NCI-H526 treated with DMSO at 0.1 percent for 48 hours (cell line): Measurements from ENCODE around the gene CD81.

Source experiments
- DNase-seq: peaks from one replicate; lab custom pipeline; 2025; lab: John Stamatoyannopoulos, UW

The CD81 gene

DNA sequence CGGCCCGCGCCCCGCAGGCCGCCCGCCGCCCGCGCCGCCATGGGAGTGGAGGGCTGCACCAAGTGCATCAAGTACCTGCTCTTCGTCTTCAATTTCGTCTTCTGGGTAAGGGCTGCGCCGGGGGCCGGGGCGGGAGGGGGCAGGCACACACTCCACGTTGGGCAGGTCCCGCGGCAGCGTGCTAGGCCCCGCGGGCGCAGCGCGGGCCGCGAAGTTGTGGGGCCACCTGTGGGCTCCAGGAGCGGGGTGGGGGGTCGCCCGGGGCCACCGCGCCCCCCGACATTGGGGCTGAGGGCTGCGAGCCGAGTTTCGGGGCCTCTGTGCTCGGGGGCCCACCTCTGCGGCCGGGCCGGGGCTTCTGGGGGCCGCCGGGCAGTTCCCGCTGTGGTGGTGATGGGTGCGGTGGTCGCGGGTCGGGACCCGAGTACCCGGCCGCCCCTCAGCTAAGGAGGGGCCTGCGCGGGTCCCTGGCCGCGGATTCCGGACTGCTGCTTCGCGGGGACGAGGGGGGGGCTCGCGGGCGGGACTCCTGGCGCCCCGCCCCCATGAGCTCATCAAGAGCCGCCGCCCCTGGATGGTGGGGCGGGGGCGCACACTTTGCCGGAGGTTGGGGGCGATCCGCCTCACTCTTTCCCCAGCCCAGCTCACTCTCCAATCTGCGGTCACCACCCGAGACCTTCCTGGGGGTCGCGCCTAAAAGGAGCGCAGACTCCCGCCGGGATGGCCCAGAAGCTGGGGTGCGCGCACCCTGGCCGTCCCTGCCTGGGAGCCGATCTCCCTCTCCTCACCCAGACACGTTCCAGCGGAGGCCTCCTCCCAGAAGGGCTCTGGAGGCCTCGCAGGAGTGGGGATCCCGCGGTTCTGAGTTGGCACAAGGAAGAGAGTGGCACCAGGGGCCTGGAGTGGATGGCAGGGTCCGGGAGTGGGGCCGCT, 667 bp downstream of the CD81 start:
- DNase-seq, result no peak

DNA sequence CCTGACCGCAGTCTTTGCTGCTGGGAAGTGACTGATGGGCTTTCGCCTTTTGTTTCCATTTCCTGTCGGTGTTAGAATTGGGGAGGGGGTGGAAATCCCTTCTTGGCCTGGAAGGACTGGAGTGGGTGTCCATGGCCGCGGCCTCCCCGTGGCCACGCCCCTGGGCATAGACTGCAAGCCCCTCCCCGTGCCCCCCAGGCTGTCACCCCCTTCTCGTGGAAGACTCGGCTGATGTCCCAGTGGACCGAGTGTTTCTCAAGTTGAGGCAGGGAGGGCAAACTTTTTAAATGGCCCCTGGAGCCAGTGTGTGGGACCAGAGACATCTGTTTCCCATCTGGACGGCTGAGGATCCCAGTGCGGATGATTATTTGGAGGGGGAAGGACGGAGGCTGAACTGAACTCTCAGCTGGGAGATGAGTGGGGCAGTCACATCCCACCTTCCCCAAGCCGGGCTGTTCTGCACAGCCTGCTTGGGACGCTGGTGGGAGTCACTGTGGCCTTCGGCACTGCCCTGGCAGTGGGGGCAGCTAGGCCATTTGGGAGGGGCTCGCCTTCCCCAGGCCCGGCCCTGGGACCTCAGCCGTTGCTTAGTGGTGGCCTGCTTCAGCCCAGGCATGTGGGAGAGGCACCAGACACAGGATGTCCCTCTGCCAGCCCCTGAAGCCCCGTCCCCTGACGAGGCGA, 1.6 kb downstream of the CD81 start:
- DNase-seq, result no peak

DNA sequence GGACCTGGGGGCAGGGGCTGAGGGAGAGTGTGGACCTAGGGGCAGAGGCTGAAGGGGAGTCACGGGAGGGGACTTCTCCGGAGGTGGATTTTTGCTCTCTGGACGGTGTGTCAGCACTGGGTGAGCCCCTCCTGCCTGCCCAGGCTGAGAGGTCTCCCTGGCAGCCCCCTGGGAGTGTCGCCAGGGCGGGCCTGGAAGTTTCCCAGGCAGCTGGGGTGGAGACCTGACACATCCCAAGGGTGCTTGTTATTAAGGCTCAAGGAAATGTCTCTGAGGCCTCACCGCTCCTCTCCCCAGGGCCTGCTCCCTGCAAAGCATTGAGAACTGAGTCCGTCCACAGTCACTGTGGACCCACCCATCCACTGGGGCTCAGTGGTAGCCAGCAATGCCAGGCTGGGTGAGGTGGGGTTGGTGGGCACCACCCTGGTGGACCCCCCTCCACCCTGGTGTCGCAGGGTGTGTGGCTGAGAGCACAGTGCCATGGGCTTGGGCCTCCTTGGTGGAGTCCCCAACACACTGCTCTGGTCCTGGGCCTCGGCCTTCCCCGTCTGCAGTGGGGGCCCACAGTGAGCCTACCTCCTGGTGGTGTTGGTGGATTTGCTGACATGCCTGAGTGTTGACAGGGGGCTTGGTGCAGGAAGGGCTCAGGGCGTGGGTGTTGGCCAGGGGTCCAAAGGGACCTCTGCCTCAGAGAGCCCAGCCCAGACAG, 2.5 kb downstream of the CD81 start:
- DNase-seq, result no peak

DNA sequence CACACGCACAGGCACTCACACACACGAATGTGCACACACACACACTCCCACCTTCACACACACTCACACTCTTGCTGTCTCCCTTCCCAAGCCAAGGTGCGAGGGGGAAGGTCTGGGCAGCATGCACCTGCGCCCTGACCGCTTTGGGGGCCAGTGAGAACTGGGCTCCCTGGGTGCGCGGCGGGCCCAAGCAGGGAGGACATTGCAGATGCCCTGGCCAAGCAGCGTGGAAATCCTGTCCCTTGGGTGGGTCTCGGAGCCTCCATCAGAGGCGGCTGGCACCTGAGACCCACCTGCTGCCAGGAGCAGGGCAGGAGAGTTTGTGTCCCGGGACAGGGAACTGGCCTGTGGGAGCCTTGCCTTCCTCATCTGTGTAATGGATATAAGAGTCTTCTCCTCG, 3.3 kb downstream of the CD81 start:
- no peak for DNase-seq

DNA sequence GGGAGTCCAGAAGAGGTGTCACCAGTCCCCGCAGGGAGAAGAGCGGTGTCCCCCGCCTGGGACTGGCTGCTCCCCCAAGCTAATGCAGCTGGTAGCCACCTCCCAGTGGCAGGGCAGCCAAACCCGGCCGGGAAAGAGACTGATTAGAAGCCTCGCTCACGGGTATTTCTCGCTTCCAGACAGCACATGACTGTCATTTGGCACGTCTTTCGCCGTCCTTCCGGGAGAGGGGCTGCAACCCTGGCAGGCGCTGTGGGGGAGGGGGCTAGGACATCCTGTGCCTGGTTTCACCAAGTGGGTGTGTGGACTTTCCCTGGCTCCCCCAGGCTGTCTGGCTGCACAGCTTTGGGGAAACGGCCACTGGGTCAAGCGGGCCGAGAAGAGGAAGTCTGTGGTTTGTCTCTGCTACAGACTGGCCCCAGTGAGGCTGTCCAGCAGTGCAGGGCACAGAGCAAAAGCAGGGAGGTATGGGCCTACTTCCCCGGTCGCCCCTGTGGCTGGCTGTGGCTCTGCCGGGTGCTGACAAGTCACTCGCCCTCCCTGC, 3.8 kb downstream of the CD81 start:
- no peak for DNase-seq

DNA sequence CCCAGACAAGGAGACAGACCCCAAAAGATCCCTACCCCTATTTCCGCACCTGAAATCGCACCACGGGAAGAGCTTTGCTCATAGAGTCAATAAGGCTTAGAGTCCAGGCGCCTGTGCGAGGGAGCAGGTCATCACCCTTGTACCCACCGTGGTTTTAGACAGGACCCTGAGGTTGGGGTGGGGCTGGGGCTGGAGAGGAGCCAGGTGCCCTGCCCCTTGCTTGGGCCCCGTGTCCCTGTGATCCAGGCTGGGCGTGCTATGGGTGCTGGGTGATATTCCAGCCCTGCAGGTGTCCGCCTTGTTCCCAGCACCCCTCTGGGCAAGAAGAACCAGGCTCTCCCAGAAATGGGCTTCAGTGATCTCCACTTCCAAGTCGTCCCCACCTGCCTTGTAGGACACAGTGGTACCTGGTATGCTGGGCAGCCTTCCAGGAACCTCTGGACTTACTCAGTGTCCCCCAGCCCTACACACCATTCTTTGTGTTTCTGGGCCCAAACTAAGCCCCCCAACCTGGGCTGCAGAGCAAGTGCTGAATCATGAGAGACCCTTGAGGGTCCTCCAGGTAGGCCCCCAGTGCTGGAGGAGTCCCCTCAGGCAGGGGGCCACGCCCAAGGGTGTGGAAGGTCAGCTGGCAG, 4.5 kb downstream of the CD81 start:
- DNase-seq, result no peak

DNA sequence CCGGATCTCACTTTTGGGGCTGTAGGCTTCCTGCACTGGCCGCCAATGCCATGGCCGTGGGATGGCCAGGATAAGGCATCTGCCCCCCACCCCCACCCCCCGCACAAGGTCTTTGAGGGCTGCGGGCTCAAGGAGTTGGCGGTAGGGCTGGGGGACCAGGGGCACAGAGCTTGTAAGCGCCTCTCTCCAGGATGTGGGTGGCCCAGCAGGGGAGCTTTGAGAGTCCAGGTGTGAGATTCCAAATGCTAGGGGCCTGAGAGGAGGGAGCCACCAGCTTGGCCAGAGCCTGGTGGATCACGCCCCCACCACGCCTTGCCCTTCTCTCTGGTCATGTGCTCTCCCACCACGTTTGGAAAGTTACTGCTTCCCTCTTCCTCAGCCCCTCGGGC, 5.0 kb downstream of the CD81 start:
- no peak for DNase-seq

DNA sequence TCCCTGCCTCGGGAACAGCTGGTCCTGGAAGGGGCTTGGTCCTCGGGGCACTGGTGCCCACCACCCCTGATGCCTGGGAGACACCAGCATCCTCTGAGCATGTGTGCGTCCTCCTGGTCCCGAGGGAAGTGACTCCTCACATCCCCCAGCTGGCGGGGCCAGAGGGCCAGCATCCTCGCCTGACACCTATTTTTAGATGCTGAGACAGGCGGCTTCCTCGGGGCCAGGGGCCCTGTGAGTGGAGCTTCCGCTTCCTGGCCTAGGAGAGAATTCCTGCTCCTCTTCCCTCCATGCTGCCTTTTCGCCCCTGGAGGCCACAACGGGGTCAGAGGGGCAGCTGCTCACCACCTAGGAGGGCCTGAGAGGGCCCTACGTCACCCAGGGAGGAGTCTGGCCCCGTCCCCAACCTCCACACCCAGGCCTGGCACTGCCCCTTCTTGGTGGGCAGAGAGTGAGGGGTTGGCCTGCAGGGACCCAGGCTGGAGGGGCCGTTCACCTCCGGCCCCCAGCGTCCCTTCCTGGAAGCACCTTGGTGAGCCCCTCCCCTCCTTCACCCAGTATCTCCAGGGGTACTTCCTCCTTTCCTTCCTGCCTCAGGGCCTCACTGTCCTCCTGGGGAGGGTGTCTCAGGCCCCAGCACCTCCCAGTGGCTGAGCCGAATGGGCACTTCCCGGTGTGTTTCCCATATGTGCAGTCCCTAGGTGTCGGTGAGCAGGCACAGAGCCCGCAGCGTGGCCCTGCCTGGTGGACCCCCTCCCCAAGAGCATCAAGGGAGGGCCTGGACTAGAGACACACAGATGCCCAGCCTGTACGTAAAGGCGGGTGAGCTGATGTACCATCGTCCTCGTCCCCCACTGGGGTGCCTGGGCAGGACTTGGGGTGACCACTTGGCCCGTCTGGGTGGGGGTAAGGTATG, 6.1 kb downstream of the CD81 start:
- DNase-seq, result no peak

DNA sequence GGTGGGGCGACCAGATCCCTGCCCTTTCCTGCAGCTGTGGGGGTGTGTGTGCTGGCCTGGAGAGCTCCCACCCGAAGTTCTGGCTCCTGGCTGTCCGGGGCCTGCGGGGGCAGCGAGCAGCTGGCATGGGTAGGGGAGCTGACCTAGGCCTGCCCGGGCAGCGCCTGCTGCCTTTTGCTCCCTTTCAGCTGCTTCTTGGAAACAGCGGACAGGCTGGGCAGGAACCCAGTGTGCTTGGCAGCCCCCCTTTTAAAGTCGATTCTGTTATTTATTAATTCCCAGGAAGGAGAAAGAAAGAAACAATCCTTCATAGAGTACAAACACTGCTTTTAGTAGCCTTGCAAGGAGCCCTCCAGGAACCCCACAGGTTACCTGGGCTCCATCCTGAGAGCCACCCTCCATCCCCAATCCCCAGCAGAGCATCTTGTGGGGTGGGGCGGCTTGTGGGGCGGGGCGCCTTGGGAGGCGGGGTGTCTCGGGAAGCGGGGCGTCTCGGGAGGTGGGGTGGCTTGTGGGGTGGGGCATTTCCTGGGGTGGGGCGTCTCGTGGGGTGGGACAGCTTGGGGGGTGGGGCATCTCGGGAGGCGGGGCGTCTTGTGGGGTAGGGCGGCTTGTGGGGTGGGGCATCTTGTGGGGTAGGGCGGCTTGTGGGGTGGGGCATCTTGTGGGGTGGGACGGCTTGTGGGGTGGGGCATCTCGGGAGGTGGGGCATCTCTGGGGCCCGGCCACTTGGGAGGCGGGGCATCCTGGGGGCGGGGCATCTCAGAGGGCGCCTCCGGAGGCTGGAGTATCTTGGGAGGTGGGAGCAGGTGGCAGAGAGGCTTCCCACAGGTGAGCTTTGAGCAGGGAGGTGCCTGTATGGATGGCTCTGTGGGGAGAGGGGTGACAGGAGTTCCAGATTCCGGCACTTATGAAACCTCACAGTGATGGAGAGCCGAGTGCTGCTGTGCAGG, 7.0 kb downstream of the CD81 start:
- DNase-seq, result peak; percentile 80

DNA sequence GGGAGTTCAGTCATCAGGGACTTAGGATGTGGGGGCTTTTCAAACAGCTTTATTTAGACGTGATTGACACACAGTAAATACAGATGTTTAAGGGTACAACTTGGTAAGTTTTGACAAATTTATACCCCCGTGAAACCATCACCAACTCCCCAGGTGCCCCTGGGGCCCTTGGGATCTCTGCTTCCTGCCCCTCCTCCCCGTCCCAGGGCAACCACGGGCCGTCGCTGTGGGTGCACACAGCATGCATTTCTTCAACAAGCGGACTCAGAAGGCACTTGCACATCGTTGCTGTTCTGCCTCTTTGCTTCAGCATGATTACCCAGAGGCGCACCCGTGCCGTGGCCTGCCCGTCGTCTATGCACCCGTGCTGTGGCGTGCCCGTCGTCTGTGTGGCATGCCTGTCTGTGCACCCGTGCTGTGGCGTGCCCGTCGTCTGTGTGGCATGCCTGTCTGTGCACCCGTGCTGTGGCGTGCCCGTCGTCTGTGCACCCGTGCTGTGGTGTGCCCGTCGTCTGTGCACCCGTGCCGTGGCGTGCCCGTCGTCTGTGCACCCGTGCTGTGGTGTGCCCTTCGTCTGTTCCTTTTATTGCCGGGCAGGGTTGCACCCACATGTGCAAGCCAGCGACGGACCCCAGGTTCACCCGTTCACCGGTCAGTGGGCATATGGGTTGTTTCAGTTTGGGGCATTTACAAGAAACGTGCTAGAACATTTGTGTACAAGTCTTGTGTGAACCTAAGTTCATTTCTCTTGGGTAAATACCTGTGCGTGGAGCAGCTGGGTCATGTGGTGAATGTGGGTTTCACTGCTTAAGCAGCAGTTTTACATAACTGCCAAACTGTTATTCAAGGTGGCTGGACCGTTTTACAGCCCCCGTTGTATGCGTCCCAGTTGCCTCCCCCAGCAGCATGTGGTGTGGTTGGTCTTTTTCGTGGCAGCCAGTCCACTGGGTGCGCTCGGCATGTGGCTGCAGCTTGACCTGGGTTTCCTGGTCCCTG, 8.3 kb downstream of the CD81 start:
- peak; percentile 97 for DNase-seq

DNA sequence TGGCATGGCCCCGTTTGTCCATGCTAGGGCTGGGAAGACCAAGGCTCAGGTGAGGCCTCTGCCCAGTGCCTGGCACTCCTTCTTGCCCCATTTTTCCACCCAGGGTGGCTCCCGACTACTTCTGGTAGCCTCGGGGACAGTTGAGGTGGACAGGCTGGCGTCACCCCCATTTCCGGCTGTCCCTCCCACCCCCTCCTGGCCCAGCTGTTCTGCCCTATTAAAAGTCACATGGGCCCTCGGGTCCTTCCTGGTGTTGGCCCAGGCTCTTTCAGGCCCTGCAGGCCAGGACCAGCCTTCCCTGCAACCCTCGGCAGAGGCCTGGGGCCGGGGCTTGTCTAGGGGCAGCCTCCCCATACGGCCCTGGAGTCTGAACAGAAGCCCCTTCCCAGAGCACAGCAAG, 9.5 kb downstream of the CD81 start:
- DNase-seq, result no peak

DNA sequence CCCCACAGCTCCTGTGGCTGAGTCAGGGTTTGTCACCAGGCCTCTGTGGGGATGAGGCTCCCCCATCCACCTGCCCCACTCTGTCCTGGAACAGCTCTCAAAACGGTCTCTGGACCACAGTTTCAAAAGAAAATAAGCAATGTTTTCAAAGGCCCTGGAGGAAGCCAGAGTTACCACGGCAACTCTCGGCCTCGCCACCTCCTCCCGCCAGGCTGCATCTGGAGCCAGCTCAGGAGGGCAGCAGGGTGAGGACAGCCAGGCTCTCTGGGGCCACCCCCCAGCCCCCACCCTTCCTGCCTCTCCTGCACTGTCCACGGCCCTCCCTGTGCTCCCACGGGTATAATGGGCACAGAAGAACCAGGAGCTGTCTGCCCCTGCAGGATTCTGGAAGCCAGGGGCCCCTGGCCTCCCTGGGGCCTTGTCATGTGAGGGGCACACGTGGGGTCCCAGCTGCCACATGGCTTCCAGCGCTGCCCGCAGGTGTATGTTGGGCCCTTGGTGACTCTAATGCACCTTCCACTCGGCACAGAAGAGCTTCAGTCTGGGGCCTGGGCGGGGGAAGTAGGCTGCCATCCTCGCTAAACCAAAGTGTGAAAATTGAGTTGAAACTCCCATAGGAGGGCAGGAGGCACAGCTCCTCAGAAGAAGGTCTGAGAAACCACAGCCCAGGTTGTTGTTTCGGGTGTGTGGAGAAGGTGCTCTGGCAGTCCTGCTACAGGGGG, 10.3 kb downstream of the CD81 start:
- DNase-seq, result peak; percentile 36

DNA sequence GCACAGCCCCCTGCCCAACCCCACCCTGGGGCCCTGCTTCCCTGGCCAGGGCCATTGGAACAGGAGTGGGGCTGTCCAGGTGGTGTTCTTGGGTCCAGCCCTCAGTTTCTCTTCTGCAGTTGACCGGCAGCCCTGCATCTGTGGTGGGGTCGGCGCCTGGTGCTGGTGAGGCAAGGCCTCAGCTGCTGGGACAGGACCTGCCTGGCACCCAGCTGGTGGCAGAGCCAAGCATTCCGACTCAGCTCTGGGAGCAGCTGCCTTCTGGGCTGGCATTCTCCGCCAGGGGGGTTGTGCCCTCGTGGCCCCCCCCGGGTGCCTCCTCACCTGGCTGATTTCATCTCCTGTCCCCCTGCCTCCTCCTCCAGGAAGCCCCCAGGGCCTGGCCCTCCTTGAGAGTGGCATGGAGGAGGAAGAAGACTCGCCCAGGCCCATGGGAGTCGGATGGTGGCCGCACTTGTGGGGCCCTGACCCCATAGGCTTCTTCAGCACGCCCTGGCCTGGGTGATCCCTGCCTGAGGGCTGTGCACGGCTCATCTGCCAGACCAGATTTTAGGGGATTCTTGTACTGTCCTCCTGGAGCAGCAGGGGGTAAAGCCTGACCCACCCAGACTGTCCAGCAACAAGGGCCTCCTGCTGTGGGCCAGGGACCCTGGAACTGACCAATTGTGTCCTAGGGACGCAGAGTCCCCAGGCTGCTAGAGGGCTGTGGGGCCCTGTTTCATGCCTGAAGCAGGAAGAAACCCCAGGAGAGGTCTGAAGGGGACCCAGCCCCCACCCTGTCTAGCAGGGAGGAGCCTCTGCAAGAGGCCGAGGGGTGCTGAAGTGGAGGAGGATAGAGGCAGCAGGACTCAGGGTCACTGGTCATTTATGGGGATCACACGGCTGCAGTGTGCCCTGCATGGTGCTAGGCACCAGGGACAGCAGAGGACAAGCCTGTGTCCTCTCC, 11.6 kb downstream of the CD81 start:
- no peak for DNase-seq

DNA sequence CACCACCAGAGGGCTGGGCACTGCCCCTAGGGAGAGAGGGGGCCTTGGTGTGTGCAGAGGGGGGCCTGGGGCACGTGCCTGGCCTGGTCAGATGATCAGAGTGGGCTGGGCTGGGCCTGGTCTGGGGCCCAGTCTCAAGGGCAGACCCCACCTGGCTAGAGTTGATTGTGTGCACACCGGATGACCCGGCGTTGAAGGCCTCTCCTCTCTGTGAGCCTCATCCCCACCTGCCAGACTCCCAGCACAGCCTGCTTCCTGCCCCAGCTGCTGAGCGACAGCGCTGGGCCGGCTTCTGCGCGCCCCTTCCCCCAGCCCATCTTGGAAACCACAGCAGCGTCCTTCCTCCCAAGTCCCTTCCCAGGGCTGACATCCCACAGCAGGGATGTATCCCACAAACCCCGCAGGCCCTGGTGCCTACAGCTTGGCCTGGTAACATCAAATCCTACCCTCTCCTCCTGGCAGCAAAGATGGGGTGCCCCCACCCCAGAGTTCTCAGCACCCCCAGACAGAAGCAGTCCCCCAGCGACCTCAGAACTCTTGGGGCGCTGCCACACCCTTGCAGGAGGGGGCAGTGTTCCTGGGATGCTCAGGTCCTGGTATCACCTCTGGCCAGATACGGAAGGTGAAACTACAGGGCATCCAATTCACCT, 12.4 kb downstream of the CD81 start:
- DNase-seq, result no peak

DNA sequence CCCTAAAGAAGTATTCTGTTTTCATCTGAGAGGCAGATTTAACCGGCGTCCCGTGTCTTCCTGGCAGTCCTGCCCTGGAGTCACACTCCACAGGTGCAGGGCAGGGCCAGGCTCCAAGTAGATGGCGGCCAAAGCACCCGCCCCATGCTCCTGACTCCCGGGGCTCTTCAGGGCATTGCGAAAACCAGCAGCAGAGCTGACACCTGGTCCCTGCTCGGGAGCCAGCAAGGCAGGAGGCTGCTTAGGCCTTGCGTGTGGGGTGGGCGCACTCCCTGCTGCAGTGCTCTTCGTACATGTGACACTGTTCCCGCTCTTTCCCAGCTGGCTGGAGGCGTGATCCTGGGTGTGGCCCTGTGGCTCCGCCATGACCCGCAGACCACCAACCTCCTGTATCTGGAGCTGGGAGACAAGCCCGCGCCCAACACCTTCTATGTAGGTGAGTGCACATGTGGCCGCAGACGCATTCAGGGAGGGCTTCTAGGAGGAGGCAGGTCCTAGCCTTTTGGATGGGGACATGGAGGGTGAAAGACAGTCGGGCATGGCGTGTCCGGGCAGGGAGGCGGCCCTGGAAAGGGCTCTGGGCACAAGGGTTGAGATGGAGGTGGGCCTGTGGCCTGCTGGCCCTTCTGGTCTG, 13.1 kb downstream of the CD81 start:
- DNase-seq, result no peak

DNA sequence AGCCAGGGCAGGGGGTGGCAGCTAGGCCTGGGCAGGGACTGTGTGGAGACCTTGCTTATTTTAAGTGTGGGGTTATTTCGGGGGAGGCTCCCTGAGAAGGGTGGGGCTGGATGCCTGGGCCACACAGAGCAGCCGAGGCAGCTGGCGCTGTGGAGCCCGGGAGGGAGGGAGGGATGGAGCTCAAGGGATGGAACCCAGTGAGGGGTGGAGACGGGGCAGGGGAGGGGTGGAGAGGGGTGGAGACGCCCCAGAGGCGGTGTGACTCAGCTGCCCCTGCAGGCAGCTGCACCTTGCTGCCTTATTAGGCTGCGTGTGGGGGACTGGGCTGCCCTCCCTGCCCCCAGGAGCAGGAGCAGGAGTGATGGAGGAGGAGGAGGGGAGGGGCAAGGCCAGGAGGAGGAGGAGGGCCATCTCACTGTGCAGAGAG, 13.6 kb downstream of the CD81 start:
- DNase-seq, result peak; percentile 52
